Chondrocyte (in vitro differentiated cells): Measurements from ENCODE around the gene WDSUB1. TPM values are rescaled to one million over a fixed set of nuclear protein-coding genes. Genes with fewer than 3 reads are reported as not detected.

Experiments used
- DNase-seq: peaks from one replicate; pipeline ENCODE4 v3.0.0; 2021; ENCODE audit warnings: mixed read lengths, low spot score
- H3K27ac Mint-ChIP-seq: one replicate; pipeline ENCODE4 v1.8.0; 2021; ENCODE audit warnings: mild to moderate bottlenecking, moderate library complexity, mixed read lengths; ENCODE audit not compliant: unreplicated experiment
- H3K27me3 Mint-ChIP-seq: 2 replicates; pipeline ENCODE4 v1.8.0; 2021; ENCODE audit warnings: low read depth, mixed read lengths
- H3K36me3 Mint-ChIP-seq: 2 replicates; pipeline ENCODE4 v1.8.0; 2021; ENCODE audit warnings: low read depth, mixed read lengths
- H3K4me1 Mint-ChIP-seq: 2 replicates; pipeline ENCODE4 v1.8.0; 2021; ENCODE audit warnings: low read depth, mild to moderate bottlenecking, mixed read lengths
- H3K4me3 Mint-ChIP-seq: one replicate; pipeline ENCODE4 v1.8.0; 2021; ENCODE audit warnings: mild to moderate bottlenecking, moderate library complexity, mixed read lengths; ENCODE audit not compliant: unreplicated experiment
- H3K9me3 Mint-ChIP-seq: 2 replicates; pipeline ENCODE4 v1.8.0; 2021; ENCODE audit warnings: low read depth, mixed read lengths
- microRNA-seq: library from miRNA; unstranded; fragments of <30 nt; microRNA quantifications from one replicate; pipeline ENCODE4 v1.2.0, GENCODE V29; 2020; ENCODE audit warnings: borderline number of aligned reads
- total RNA-seq: library from RNA; stranded (reverse); gene quantifications from 3 replicates; pipeline ENCODE4 v1.2.1, GENCODE V29; 2021
- TF ChIP-seq, protein P1 (sequence below): fragments of 200-600 bp; sonication (generic); IDR thresholded peaks from 2 replicates; pipeline ENCODE4 v1.5.0; 2021; ENCODE audit warnings: antibody characterized with exemption, mild to moderate bottlenecking, moderate library complexity

Gene WDSUB1
- total RNA-seq, 1 donor from 2014 or later, result 9.3 TPM

DNA sequence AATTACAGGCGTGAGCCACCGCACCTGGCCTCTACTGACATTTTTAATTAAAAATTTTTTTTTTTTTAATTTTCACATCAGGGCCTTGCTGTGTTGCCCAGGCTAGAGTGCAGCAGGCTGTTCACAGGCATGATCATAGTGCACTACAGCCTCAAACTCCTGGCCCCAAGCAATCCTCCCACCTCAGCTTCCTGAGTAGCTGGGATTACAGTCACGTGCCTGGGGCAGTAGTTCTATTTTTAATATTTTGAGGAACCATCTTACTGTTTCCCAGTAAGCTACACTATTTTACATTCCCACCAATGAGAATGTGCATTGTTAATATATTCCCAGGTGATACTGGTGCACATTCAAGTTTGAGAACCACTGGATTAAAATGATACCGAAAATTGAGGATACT lies 92.7 kb downstream of the WDSUB1 start:
- H3K9me3 Mint-ChIP-seq, result no peaks in the 10 kb centered on the region
- no peak overlapping the region for H3K4me3 Mint-ChIP-seq
- H3K27me3 Mint-ChIP-seq, result no peaks in the 10 kb centered on the region
- TF ChIP-seq, protein P1, sequence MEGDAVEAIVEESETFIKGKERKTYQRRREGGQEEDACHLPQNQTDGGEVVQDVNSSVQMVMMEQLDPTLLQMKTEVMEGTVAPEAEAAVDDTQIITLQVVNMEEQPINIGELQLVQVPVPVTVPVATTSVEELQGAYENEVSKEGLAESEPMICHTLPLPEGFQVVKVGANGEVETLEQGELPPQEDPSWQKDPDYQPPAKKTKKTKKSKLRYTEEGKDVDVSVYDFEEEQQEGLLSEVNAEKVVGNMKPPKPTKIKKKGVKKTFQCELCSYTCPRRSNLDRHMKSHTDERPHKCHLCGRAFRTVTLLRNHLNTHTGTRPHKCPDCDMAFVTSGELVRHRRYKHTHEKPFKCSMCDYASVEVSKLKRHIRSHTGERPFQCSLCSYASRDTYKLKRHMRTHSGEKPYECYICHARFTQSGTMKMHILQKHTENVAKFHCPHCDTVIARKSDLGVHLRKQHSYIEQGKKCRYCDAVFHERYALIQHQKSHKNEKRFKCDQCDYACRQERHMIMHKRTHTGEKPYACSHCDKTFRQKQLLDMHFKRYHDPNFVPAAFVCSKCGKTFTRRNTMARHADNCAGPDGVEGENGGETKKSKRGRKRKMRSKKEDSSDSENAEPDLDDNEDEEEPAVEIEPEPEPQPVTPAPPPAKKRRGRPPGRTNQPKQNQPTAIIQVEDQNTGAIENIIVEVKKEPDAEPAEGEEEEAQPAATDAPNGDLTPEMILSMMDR, result no peak
- H3K4me1 Mint-ChIP-seq, result peaks cover 10% of the 10 kb centered on the region
- no peak overlapping the region for H3K27ac Mint-ChIP-seq
- DNase-seq, result no peak
- H3K36me3 Mint-ChIP-seq, result peaks cover 21% of the 10 kb centered on the region

DNA sequence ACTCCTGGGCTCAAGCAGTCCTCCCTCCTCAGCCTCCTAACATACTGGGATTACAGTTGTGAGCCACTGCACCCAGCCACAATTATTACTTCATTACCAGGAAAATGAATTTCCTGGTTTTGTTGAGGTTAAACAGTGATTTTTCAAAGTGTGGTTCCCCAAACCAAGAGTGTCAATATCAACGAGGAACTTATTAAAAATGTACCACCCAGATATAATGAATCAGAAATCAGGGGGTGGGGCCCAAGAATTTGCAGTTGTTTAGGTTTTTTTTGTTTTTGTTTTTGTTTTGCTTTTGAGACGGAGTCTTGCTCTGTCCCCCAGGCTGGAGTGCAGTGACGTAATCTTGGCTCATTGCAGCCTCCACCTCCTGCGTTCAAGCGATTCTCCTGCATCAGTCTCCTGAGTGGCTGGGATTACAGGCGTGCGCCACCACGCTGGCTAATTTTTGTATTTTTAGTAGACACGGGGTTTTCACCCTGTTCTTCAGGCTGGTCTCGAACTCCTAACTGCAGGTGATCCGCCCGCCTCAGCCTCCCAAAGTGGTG lies 94.1 kb downstream of the WDSUB1 start:
- H3K4me1 Mint-ChIP-seq, result peaks cover 9% of the 10 kb centered on the region
- no peak for DNase-seq
- peaks cover 15% of the 10 kb centered on the region for H3K36me3 Mint-ChIP-seq
- H3K9me3 Mint-ChIP-seq, result no peaks in the 10 kb centered on the region
- no peaks in the 10 kb centered on the region for H3K27me3 Mint-ChIP-seq
- no peak overlapping the region for H3K27ac Mint-ChIP-seq
- TF ChIP-seq, protein P1, result no peak
- H3K4me3 Mint-ChIP-seq, result no peak overlapping the region

DNA sequence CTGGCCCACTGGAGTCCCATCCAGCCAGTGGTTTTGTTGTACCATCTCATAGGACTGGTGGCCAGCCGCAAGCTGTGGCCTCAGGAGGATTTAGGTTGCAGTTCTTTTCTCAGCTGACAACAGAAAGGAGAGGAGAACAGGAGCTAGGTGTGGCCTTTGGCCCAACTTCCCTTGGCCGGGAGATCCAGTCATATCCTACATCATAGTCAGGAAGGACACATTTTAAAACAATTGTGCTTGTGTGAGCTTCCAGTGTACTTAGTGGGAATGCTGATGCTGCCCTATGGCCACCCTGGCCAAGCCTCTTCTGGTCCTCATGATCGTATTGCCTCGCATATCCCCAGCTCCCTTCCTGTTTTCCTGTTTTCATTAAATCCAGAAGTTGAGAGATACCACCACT lies 98.1 kb downstream of the WDSUB1 start:
- Mint-ChIP-seq H3K9me3 (no peaks in the 10 kb centered on the region), H3K27ac (no peak overlapping the region), H3K36me3 (peaks cover 9% of the 10 kb centered on the region), H3K4me3 (no peak overlapping the region), H3K4me1 (no peaks in the 10 kb centered on the region), H3K27me3 (no peaks in the 10 kb centered on the region)
- DNase-seq, result no peak
- TF ChIP-seq, protein P1, result no peak

DNA sequence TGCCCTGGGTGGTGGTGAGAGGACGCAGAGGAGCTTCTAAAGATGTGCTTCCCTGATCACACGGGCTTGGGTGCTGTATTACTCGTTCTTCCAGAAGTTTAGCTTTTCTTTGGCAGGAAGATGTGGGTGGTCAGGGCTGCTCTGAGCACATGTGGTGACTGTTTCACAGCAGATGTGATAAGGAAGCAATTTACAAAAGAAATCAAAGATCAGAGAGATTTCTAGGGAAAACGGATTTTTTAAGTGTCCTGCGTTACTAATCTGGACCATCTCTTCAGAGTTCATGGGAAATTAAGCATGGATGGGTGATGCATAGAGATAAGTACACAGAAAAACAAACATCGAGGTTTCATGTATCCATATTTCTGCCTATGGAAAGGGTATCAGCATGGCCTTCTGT lies 99.4 kb downstream of the WDSUB1 start:
- Mint-ChIP-seq H3K9me3 (no peaks in the 10 kb centered on the region), H3K4me3 (no peak overlapping the region), H3K4me1 (no peaks in the 10 kb centered on the region), H3K27ac (no peak overlapping the region), H3K27me3 (no peaks in the 10 kb centered on the region), H3K36me3 (peaks cover 13% of the 10 kb centered on the region)
- DNase-seq, result no peak
- TF ChIP-seq, protein P1, result no peak

DNA sequence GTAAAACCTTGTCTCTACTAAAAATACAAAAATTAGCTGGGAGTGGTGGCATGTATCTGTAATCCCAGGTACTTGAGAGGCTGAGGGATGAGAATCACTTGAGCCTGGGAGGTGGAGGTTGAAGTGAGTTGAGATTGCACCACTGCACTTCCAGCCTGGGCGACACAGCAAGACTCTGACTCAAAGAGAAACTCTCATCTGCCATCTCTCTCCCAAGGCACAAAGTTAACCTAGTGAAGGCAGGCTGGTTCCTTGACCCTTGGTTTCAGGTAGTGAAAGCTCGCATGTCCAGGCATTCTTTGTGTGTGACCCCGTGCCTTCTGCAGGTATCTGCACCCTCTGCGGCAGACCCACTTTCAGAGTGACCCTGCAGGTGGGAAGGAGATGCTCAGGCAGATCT lies 100.0 kb downstream of the WDSUB1 start:
- peaks cover 16% of the 10 kb centered on the region for H3K36me3 Mint-ChIP-seq
- no peaks in the 10 kb centered on the region for H3K27me3 Mint-ChIP-seq
- H3K27ac Mint-ChIP-seq, result no peak overlapping the region
- TF ChIP-seq, protein P1, result no peak
- no peaks in the 10 kb centered on the region for H3K4me1 Mint-ChIP-seq
- H3K4me3 Mint-ChIP-seq, result no peak overlapping the region
- no peak for DNase-seq
- H3K9me3 Mint-ChIP-seq, result no peaks in the 10 kb centered on the region

Small RNAs within 50 kb of the gene (microRNA-seq; reads per million reads assigned to microRNA genes)
- gene MIR6888, result not detected
